ENCODE results near the gene HLA-DRA. TPM values are rescaled to one million over a fixed set of nuclear protein-coding genes. Genes with fewer than 3 reads are reported as not detected.
"Not testable (repeated sequence)": the region's sequence is repeated elsewhere in the genome, so short reads cannot be mapped to it uniquely, and the experiment has no call there.

Gene HLA-DRA
- total RNA-seq, 4 donors from 2014 or later: 43.7 to 98.5 (median 57.3) TPM

GRCh38 chr6:32461493-32461892, 21.8 kb downstream of the HLA-DRA start:
- TF ChIP-seq POLR2A (IDR thresholded peaks at IDR 0.05) (no peak), CTCF (IDR thresholded peaks at IDR 0.05 in 4 of 5, conservative IDR thresholded peaks at IDR 0.05 in 1 of 5) (no peak)
- ATAC-seq: no peak

GRCh38 chr6:32462609-32463008, 22.9 kb downstream of the HLA-DRA start:
- peaks cover 0 to 2% (median 0%) of the 10 kb centered on the region in 3 donors for H3K27me3 ChIP-seq
- DNase-seq (no peak), ATAC-seq (no peak)
- no peak overlapping the region for H3K4me3 ChIP-seq
- TF ChIP-seq POLR2A (IDR thresholded peaks at IDR 0.05) (no peak), CTCF (IDR thresholded peaks at IDR 0.05 in 4 of 5, conservative IDR thresholded peaks at IDR 0.05 in 1 of 5) (no peak)
- H3K4me1 ChIP-seq: no peaks in the 10 kb centered on the region
- no peaks in the 10 kb centered on the region for H3K9me3 ChIP-seq
- no peaks in the 10 kb centered on the region for H3K36me3 ChIP-seq
- in situ Hi-C loops (cut with MboI; ENCODE audit: low sequenced_read_pairs in 4 of 4): no loop called here
- no peak overlapping the region for H3K27ac ChIP-seq
- intact Hi-C loops (cut with DNase I; ENCODE audit: low total_unique reads): no loop called here

More at GRCh38 chr6:32461493-32461892, 21.8 kb downstream of the HLA-DRA start:
- H3K27me3 ChIP-seq: peaks cover 0 to 2% (median 0%) of the 10 kb centered on the region in 3 donors
- no peak for DNase-seq
- H3K27ac ChIP-seq: no peak overlapping the region
- intact Hi-C loops (cut with DNase I; ENCODE audit: low total_unique reads): no loop called here
- no peak overlapping the region for H3K4me3 ChIP-seq
- no peaks in the 10 kb centered on the region for H3K4me1 ChIP-seq
- in situ Hi-C loops (cut with MboI; ENCODE audit: low sequenced_read_pairs in 4 of 4): no loop called here
- no peaks in the 10 kb centered on the region for H3K9me3 ChIP-seq
- H3K36me3 ChIP-seq: no peaks in the 10 kb centered on the region

- intact Hi-C loops (cut with DNase I; ENCODE audit: low total_unique reads); H3K27ac ChIP-seq; H3K4me3 ChIP-seq; H3K36me3 ChIP-seq; in situ Hi-C loops (cut with MboI; ENCODE audit: low sequenced_read_pairs in 4 of 4); DNase-seq; H3K27me3 ChIP-seq; ATAC-seq; H3K4me1 ChIP-seq; H3K9me3 ChIP-seq: not testable (repeated sequence)
These were observed 28.2 kb downstream of the HLA-DRA start for GRCh38 chr6:32467743-32468503.

- in situ Hi-C loops (cut with MboI; ENCODE audit: low sequenced_read_pairs in 4 of 4): no loop called here
- Histone ChIP-seq H3K36me3 (no peaks in the 10 kb centered on the region), H3K9me3 (no peaks in the 10 kb centered on the region), H3K4me3 (no peak overlapping the region), H3K27ac (peak overlapping the region in 2 of 4 donors; percentile 62), H3K4me1 (no peaks in the 10 kb centered on the region), H3K27me3 (no peaks in the 10 kb centered on the region)
- TF ChIP-seq POLR2A (IDR thresholded peaks at IDR 0.05) (no peak), CTCF (IDR thresholded peaks at IDR 0.05 in 4 of 5, conservative IDR thresholded peaks at IDR 0.05 in 1 of 5) (no peak)
- intact Hi-C loops (cut with DNase I; ENCODE audit: low total_unique reads): no loop called here
- DNase-seq (no peak), ATAC-seq (no peak)
These were observed 33.2 kb downstream of the HLA-DRA start for GRCh38 chr6:32472781-32473375.

- H3K4me3 ChIP-seq; H3K36me3 ChIP-seq; H3K9me3 ChIP-seq; in situ Hi-C loops (cut with MboI; ENCODE audit: low sequenced_read_pairs in 4 of 4); H3K4me1 ChIP-seq; DNase-seq; H3K27me3 ChIP-seq; intact Hi-C loops (cut with DNase I; ENCODE audit: low total_unique reads): not testable (repeated sequence)
- peak overlapping the region; percentile 28 to 71 (median 48) for H3K27ac ChIP-seq
- peak; percentile 87 to 98 for ATAC-seq
These were observed 34.0 kb downstream of the HLA-DRA start for GRCh38 chr6:32473376-32474348.

Data from gastrocnemius medialis (tissue), 4 donors.